Superior temporal gyrus (tissue), 1 donor: ENCODE data around the gene CAMK2G.
"Not testable (repeated sequence)": the region's sequence is repeated elsewhere in the genome, so short reads cannot be mapped to it uniquely, and the experiment has no call there.

ENCODE experiments used
- DNase-seq: peaks from one replicate; pipeline ENCODE4 v3.0.0-alpha.2; 2016; ENCODE audit errors: extremely low spot score

CAMK2G gene

DNA sequence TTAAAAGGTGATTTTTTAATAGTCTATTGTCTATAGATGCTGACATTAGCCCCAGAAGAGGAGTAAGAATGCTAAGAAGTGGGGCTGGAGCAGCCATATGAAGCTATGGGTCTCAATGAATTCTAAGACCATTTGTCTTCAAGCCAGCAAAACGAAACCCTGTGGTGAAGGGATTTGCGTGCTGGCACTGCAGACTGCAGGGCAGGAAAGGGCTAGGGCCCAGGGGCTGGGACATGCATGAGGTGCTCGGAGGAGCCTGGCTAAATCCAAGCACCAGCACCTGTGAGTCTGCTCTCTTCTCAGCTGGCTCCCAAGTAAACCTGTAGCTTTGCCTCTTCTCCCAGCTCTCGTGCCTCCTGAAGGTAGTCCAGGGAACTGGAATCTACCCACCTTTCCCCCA, 61.7 kb downstream of the CAMK2G start:
- DNase-seq, result no peak

DNA sequence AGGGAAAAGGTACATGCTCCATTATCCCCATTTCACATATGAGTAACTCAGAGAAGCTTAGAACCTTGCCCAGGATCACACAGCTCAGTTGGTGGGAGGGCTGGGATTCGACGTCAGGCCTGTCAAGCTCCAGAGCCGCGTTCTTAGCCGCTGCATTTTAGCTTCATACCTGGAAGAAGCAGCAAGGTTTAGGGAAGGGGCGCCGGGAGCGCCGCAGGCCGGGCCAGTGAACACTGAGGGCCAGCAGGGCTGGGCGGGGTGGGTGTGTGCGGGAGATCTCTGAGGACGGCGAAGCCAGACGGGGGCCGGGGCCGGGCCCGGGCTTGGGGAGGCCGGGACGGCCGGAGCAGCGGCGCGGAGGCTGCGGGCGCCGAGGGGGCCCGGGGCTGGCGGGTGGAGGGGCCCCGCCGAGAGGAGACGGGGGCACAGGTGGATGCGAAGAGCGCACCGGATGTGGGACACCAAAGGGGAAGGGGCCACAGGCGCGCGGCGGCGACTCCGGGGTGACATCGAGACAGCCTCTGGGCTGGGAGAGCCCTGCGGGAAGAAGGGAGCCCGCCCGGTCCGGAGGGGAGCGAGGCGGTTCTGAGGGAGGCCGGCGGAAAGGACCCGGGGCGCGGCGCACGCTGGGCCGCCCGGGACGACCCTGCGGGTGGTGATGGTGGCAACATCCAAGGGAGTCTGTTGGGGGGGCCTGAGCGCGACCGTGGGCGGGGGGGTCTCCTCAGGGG, 63.5 kb downstream of the CAMK2G start:
- no peak for DNase-seq

DNA sequence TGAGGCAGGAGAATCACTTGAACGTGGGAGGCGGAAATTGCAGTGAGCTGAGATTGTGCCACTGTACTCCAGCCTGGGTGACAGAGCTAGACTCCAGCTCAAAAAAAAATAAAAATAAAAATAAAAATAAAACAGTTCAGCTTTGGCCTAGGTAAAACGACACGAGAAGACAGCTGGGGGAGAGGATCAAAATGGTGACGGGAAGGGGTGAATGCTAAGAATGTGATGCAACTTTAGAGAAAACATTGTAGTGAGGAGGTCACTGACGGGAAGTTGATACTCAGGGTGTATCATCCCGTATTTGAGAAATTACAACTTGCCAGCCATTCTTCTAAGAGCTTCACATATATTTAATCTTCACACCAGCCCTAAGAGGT, 64.0 kb downstream of the CAMK2G start:
- DNase-seq, result no peak

DNA sequence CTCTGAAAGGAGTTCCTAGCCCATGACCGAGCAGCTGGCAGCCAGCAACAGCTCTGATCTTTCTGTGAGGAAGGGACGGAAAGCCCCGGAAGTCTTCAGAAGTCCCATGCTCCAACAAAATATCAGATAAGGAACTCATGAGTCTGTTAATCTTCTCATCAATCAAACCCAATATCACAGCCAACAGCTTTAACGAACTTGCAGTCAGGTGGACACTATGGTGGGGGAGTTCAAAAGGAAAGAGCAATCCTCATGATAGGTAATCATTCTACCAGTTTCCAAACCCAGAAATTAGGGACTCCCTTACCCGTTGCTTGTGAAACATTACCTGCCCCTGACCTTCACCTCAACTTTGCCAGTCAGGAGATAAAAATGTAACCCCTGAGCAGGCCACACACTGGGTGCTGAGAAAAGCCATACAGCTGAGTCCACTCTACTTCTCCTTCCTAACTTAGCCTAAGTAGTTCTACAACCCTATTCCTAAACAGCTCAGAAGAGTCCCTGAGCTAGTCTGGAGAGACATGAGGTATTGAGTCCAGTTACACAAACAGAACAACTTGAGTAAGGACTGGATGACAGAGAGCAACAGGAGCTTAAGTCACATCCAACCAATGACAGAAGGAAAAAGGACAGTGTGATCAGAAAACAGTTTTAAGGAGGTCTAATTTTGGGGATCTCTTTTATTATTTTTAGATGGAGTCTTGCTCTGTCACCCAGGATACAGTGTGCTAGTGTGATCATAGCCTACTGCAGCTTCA, 65.1 kb downstream of the CAMK2G start:
- no peak for DNase-seq

DNA sequence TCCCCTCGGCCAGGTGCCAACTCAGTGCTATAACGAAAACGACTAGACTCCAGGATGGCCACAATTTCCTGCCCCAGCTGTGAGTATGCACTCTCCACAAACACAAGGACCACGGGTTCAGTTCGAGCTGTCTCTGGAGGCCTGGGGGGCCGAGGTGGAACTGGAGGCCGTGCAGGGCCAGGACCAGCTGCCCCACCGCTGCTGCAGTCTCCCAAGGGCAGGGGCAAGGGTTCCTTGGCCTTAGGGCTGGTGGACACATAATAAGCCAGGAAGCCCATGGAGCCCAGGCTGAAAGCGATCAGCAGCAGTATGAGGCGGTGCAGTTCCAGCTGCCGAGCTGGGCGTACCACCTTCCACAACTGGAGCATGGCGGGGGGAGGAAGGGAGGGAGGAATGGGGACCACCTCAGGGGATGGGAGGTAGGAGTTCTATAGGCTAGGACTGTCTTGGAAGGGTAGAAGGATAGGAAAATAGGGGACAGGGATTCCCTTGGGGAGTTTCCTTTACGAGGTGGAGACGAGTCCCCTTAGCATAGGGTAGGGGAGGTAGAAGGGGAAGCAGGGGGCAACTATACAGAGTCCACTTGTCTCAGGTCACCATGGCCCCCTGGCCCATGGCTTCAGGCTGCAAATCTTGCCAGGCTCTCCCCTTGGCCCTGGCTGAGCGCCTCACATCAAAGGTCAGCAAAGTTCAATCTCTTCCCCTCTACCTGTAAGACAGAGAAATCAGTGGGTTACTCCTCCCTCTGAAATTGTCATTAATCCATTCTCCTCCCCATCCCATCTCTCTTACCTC, 66.1 kb downstream of the CAMK2G start:
- DNase-seq, result no peak

DNA sequence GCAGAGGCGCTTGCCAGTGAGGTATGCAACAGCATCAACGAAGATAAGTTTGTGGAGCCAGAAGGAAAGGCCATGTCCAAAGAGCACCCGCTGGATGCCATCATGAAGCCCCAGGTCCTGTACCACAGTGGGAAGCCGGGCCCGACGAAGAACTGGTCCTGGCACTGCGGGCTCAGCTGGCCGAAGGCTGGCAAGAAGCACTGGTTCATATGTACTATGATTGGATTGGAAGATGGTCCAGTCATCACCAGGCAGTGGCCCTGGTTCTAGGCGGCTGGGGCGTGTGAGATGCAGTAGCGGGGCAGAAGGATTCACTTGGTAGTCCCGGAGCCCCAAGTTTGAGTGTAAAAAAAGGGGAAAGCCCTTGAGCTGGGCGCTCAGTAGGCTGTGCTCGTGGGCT, 66.9 kb downstream of the CAMK2G start:
- no peak for DNase-seq

DNA sequence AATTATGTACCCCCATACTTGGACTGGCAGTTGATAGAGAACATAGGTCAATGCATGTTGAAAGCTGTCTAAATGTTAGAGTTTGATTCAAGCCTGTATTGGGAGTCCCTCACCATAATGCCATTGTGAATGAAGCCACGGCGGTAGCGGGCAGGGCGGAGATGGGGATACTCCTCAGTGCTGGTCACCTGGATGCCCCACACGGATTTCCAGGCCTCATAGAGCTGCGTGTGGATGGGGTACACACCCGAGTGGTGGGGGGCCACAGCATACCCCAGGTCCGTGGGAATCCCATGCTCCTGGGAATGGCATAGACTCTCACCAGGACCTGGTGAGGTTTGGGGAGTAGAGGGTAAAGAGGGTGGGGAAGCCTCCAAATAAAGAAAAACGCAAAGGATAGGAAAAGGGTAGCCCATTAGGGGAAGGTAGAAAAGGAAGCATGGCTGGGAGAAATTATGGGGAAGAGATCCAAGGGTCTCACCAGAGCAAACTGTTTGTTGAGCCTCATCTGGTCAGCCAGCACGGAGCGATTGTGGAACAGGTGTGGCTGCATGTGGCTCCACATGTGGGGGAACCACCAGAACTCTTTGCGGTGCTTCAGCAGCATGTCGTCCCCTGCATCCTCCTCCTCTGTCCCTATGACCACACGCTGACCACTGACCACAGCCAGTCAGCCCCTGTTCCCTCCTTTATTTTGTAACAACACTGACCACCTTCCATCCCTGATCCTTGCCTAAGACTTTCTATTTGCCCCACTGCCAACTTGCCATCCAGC, 68.0 kb downstream of the CAMK2G start:
- DNase-seq, result no peak

DNA sequence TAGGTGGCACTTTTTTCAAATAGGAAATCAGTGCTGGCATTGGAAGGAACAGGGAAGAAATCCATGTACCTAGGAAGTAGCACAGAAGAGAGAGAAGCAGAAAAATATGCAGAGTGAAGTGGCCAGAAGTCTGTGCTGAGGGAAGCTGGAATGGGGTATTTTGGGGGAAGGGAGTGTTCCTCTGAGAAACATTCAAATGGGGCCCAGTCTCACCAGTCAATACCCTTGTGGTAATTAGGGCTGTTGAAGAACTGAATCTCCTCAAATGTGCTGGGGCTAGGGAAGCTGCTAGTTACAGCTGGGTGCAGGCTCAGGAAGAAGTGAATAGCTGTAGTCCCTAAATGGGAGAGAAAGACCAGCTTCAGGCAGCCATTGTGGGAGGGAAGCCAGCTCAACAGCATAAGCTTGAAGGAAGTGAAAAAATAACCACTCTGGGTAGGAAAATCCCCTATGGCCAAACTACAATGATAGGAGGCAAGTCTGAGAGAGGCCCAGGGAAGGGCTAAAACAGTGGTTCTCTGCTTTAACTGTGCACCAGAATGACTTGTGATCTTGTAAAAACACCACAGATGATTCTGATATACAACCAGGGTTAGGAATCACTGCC, 70.6 kb downstream of the CAMK2G start:
- no peak for DNase-seq

DNA sequence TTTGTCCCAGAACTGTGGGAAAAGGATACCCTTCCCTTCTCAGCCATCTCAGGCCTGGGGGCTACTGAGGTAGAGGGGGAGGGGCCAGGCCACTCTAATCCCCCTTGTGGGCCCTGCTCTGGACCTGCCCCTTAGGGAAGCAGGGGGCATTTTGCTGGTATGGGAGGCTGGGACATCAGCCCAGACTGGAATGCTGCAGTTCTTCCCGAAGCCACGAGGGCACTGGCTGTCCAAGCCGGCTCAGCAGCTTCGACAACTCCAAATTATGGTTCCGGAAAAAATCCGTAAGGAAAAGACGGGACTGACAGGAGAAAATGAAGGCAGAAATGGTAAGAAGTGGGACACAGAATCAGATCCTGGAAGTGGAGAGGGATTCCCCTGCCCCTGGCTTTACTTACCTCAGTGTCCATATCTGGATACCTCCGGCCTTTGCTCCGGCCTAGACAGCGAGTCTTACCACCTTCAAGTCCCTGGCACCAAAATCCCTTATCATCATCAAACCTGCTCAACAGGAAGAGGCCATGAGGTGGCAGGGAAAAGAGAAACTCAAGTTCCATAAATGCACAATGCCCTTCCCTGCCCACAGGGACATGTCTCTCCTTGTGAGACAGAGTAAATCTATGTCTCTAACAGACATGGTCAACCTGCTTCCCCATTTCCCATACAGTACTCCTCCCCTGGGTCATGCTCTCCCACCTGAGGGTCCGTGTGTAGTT, 71.9 kb downstream of the CAMK2G start:
- DNase-seq, result no peak

DNA sequence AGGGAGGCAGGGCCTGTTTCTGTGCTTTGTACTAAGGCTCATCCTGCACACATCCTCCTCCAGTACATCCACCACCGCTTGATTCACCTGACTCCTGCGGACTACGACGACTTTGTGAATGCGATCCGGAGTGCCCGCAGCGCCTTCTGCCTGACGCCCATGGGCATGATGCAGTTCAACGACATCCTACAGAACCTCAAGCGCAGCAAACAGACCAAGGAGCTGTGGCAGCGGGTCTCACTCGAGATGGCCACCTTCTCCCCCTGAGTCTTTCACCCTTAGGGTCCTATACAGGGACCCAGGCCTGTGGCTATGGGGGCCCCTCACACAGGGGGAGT, 73.1 kb downstream of the CAMK2G start:
- DNase-seq, result no peak

DNA sequence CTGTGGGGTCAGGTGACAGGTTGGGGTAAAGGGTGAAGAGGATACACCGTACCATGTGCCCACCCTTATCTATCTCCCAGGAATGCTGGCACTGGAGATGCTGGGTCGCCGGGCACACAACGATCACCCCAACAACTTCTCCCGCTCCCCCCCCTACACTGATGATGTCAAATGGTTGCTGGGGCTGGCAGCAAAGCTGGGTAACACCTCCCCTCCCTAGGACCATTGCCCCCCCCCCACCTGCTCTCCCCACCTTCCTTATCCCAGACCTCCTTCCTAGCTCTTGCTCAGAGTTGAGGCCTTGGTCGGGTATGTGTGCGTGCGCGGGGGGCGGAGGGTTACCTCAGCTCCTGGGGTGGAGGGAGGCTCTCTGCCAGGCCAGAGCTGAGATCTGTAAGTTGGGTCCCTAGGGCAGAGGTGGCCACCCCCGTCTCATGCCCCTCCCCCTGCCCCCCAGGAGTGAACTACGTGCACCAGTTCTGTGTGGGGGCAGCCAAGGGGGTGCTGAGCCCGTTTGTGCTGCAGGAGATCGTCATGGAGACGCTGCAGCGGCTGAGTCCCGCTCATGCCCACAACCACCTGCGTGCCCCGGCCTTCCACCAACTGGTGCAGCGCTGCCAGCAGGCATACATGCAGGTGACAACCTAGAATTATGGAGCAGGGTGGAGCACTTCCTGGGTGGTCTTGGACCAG, 73.6 kb downstream of the CAMK2G start:
- no peak for DNase-seq

DNA sequence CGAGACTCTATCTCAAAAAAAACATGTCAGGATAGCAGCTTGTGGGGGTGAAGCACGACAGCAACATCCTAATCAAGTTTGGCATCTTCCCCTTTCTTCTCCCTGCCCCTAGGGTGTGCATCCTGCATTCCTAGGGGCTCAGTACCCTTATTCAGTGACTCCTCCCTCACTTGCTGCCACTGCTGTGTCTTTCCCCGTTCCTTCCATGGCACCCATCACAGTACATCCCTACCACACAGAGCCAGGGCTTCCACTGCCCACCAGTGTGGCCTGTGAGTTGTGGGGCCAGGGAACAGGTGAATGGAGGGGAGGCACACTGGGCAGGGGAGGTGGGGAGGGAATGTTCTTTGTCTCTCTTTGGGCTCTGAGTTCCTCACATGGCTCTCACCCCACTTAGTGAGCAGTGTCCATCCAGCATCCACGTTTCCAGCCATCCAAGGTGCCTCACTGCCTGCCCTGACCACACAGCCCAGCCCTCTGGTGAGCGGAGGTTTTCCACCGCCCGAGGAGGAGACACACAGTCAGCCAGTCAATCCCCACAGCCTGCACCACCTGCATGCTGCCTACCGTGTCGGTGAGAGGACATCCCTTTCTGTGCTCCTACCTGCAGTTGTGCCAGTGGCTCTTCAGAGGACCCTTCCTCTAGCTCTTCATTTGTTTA, 74.3 kb downstream of the CAMK2G start:
- no peak for DNase-seq

DNA sequence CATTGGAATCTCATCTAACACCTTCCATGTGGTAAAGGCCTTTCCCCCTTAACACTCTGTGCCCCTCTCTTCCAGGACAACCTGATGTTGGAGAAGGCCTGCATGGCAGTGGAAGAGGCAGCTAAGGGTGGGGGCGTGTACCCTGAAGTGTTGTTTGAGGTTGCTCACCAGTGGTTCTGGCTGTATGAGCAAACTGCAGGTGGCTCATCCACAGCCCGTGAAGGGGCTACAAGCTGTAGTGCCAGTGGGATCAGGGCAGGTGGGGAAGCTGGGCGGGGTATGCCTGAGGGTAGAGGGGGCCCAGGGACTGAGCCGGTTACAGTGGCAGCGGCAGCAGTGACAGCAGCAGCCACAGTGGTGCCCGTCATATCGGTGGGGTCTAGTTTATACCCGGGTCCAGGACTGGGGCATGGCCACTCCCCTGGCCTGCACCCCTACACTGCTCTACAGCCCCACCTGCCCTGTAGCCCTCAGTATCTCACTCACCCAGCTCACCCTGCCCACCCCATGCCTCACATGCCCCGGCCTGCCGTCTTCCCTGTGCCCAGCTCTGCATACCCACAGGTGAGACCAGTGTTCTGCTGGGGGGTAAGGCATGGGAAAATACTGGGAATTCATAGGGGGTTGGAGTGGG, 75.3 kb downstream of the CAMK2G start:
- DNase-seq, result no peak

DNA sequence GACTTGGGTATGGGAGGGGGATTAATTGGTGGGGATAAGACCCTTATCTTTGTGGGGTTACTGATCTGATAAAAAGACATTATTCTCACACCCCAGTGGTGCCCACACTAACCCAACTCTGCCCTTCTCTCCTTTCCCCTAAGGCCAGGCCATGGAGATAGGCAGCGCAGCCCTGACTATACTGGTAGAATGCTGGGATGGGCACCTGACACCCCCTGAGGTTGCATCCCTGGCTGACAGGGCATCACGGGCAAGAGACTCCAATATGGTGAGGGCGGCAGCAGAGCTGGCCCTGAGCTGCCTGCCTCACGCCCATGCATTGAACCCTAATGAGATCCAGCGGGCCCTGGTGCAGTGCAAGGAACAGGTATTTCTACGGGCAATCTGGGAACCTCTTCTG, 76.3 kb downstream of the CAMK2G start:
- DNase-seq, result no peak

DNA sequence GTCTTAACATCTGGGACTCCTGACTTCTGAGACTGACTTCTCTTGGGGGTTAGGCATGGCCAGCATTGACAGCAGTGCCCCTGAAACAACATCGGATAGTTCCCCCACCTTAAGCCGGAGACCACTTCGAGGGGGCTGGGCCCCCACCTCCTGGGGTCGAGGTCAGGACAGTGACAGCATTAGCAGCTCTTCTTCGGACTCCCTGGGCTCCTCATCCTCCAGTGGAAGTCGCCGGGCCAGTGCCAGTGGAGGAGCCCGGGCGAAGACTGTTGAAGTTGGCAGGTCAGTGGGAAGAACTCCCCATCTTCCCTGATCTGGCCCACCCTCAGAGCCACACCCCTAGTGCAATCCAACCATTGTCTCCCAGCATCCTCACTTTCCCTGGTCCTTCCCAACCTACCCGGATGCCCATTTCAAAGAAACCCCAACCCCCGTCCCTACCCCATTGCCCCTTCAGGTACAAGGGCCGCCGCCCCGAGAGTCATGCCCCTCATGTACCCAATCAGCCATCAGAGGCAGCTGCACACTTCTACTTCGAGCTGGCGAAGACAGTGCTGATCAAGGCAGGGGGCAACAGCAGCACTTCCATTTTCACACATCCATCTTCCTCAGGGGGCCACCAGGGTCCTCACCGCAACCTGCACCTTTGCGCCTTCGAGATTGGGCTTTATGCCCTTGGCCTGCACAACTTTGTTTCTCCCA, 76.9 kb downstream of the CAMK2G start:
- no peak for DNase-seq

DNA sequence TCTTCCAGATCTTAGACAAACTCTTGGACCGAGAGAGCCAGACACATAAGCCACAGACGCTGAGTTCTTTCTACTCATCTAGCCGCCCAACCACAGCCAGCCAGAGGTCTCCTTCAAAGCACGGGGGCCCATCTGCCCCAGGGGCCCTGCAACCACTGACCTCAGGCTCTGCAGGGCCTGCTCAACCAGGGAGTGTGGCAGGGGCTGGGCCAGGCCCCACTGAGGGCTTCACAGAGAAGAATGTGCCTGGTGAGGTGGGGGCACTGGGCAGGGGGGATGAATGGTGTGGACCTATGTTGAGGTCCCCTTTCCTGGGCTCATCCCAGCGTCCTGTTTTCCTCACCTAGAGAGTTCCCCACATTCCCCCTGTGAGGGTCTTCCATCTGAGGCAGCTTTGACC, 77.6 kb downstream of the CAMK2G start:
- DNase-seq, result no peak

DNA sequence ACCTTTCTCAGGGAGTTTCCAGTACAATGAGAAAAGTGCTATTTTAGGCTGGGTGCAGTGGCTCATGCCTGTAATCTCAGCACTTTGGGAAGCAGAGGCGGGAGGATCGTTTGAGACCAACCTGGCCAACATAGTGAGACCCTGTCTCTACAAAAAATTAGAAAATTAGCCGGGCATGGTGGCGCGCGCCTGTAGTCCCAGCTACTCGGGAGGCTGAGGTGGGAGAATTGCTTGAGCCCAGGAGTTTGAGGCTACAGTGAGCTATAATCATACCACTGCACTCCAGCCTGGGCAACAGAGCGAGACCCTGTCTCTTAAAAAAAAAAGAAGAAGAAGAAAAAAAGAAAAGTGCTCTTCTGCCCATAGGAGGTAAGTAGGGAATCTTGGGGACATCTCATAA, 78.3 kb downstream of the CAMK2G start:
- DNase-seq, result not testable (repeated sequence)

DNA sequence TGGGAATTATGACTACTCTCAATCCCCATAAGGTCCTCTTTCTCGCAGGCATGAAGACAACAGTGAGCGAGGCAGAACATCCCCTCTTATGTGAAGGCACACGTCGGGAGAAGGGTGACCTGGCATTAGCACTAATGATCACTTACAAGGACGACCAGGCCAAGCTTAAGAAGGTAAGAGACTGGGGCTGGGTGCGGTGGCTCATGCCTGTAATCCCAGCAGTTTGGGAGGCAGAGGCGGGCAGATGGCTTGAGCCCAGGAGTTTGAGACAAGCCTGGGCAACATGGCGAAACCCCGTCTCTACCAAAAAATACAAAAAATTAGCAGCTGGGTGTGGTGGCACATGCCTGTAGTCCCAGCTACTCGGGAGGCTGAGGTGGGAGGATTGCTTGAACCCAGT, 78.9 kb downstream of the CAMK2G start:
- not testable (repeated sequence) for DNase-seq

DNA sequence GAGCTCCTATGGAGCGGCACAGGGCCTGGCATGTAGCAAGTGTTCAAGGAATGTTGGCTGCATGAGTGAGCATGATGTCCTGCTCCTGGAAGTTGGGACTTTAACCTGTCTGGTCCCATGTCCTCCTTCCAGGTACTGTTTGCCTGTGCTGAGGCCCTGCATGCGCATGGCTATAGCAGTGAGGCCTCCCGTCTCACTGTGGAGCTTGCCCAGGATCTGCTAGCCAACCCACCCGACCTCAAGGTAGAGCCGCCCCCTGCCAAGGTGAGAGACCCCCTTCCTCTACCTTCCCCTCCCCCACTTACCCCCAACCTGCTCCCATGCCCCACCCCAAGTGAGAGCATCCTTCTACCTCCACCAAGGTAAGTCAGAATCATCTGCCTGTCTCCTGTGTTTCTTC, 80.9 kb downstream of the CAMK2G start:
- DNase-seq, result no peak
